ENCODE data around the gene GALNT16. TPM values are rescaled to one million over a fixed set of nuclear protein-coding genes. Genes with fewer than 3 reads are reported as not detected.

Gene GALNT16
- total and polyA plus RNA-seq, 8 donors, result 0.53 to 2.2 (median 1.6) TPM; not detected in 1

DNA sequence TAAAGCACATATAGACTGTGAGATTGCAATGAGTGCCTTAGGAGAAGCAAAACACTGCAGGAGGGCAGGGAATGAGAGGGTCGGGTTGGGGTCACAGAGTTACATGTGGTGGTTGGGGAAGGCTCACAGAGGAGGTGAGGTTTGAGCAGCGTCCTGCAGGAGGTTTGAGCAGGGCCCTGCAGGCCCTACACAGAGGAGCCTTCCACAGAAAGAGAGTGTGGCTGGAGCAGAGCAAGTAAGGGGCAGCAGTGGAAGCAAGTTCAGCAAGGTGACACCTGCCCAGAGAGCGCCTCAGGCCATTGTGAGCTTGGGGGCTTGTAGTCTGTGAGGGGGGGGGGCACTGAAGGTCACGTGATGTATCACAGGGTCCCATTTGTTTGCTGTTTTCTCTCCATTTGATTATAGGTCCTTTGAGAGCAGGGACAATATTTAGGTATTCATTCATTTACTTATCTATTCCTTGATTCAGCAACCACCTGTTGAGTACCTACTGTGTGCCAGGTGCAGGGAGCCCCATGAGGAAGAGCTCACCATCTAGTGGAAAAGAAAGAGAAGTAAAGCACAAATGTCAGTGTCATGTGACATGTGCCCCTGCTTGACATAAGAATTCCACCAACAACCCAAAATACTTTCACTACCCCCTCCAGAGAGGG is 56.6 kb downstream of the GALNT16 start:
- Histone ChIP-seq H3K9me3 (no peaks in the 10 kb centered on the region), H3K27me3 (no peaks in the 10 kb centered on the region), H3K36me3 (no peaks in the 10 kb centered on the region), H3K4me1 (peaks cover 0 to 15% (median 10%) of the 10 kb centered on the region in 4 donors), H3K27ac (peak overlapping the region in 1 of 5 donors; percentile 47), H3K4me3 (no peak overlapping the region)
- intact Hi-C loops (cut with DNase I; ENCODE audit: low total_unique reads), result no loop called here
- no peak for TF ChIP-seq POLR2AphosphoS5 (IDR thresholded peaks at IDR 0.05)
- TF ChIP-seq CTCF (IDR thresholded peaks at IDR 0.05), result no peak
- TF ChIP-seq EP300 (IDR thresholded peaks at IDR 0.05), result no peak
- WGBS, 5 donors, result 59 to 77% (median 74%) methylated on average over 4 of the region's 4 CpGs
- no peak for DNase-seq

GRCh38 chr14:69317102-69317755 is 57.3 kb downstream of the GALNT16 start:
- intact Hi-C loops (cut with DNase I; ENCODE audit: low total_unique reads), result no loop called here
- WGBS, 5 donors, result 29 to 62% (median 54%) methylated on average over 5 to 6 of the region's 6 CpGs
- peak in 1 of 2 donors; percentile 85 for DNase-seq
- Histone ChIP-seq H3K36me3 (no peaks in the 10 kb centered on the region), H3K4me1 (peaks cover 0 to 15% (median 10%) of the 10 kb centered on the region in 4 donors), H3K4me3 (no peak overlapping the region), H3K27me3 (no peaks in the 10 kb centered on the region), H3K27ac (peak overlapping the region in 3 of 5 donors; percentile 18 to 53 (median 47)), H3K9me3 (no peaks in the 10 kb centered on the region)
- TF ChIP-seq EP300 (IDR thresholded peaks at IDR 0.05) (no peak), POLR2AphosphoS5 (IDR thresholded peaks at IDR 0.05) (peak; percentile 30 to 74 (median 73)), CTCF (IDR thresholded peaks at IDR 0.05) (no peak), POLR2A (IDR thresholded peaks at IDR 0.05) (no peak)

- intact Hi-C loops (cut with DNase I; ENCODE audit: low total_unique reads), result no loop called here
- DNase-seq, result peak in 1 of 2 donors; percentile 20
- TF ChIP-seq POLR2A (IDR thresholded peaks at IDR 0.05) (no peak), CTCF (IDR thresholded peaks at IDR 0.05) (no peak), POLR2AphosphoS5 (IDR thresholded peaks at IDR 0.05) (no peak), EP300 (IDR thresholded peaks at IDR 0.05) (no peak)
- no peaks in the 10 kb centered on the region for H3K27me3 ChIP-seq
- H3K4me3 ChIP-seq, result no peak overlapping the region
- peaks cover 0 to 15% (median 10%) of the 10 kb centered on the region in 4 donors for H3K4me1 ChIP-seq
- peak overlapping the region in 3 of 5 donors; percentile 18 to 53 (median 47) for H3K27ac ChIP-seq
- no peaks in the 10 kb centered on the region for H3K36me3 ChIP-seq
- WGBS, 5 donors, result 65 to 79% (median 73%) methylated on average over 5 of the region's 5 CpGs
- no peaks in the 10 kb centered on the region for H3K9me3 ChIP-seq
Observed at GRCh38 chr14:69317780-69318179, 57.8 kb downstream of the GALNT16 start.

DNA sequence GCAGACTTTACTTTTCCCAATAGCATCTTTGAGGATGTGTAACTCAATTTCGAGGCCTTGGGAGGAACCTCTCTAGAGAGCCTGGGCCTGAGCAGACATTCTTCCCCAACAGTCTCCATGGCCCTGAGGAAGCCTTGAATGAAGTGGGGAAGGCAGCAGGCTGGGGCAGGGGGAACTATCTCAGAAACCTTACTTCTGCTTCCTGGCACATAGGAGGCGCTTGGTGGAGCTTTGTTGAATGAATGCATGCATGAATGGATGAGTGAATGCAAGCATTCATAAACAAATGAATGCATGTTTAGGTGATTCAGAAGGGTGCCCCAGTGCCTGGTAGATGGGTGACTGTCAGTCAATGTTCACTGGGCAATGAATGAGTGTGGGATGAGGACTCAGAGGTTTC is 58.3 kb downstream of the GALNT16 start:
- no peaks in the 10 kb centered on the region for H3K9me3 ChIP-seq
- no peaks in the 10 kb centered on the region for H3K36me3 ChIP-seq
- H3K4me1 ChIP-seq, result peaks cover 0 to 15% (median 10%) of the 10 kb centered on the region in 4 donors
- WGBS, 5 donors, result 81 to 93% (median 84%) methylated on average over 2 of the region's 2 CpGs
- H3K27ac ChIP-seq, result no peak overlapping the region
- intact Hi-C loops (cut with DNase I; ENCODE audit: low total_unique reads), result no loop called here
- DNase-seq, result no peak
- no peaks in the 10 kb centered on the region for H3K27me3 ChIP-seq
- TF ChIP-seq POLR2A (IDR thresholded peaks at IDR 0.05), result no peak
- no peak for TF ChIP-seq EP300 (IDR thresholded peaks at IDR 0.05)
- no peak for TF ChIP-seq POLR2AphosphoS5 (IDR thresholded peaks at IDR 0.05)
- TF ChIP-seq CTCF (IDR thresholded peaks at IDR 0.05), result no peak
- no peak overlapping the region for H3K4me3 ChIP-seq
